IPS DF 6.9 (cell line): ENCODE data around the gene CLDN15.
A peak's percentile ranks its signal among the peaks of the same experiment; 100 is the strongest.
"Not testable (repeated sequence)": the region's sequence is repeated elsewhere in the genome, so short reads cannot be mapped to it uniquely, and the experiment has no call there.

Source experiments
- DNase-seq: peaks from one replicate; pipeline ENCODE4 v3.0.0-alpha.2; 2013; ENCODE audit warnings: low read depth, low spot score
- H3K27ac ChIP-seq: one replicate; pipeline ENCODE4 v1.5.1; 2013; ENCODE audit warnings: low read length, control low read depth
- H3K27me3 ChIP-seq: 2 replicates; pipeline ENCODE4 v1.6.1; 2013; ENCODE audit warnings: mild to moderate bottlenecking, low read length; ENCODE audit not compliant: control insufficient read depth, insufficient read depth
- H3K36me3 ChIP-seq: 2 replicates; pipeline ENCODE4 v1.6.1; 2013; ENCODE audit warnings: low read length; ENCODE audit not compliant: control insufficient read depth, insufficient read depth
- H3K4me1 ChIP-seq: 2 replicates; pipeline ENCODE4 v1.6.1; 2013; ENCODE audit warnings: low read length; ENCODE audit not compliant: control insufficient read depth, insufficient read depth
- H3K4me3 ChIP-seq: 2 replicates; pipeline ENCODE4 v1.5.1; 2013; ENCODE audit warnings: mild to moderate bottlenecking, low read length
- H3K9me3 ChIP-seq: 2 replicates; pipeline ENCODE4 v1.6.1; 2013; ENCODE audit warnings: low read length, inconsistent platforms; ENCODE audit not compliant: control insufficient read depth, insufficient read depth
- WGBS: extraction: QIAGEN DNeasy Blood & Tissue Kit; methylation state at CpG from one replicate; pipeline ENCODE4 v1.1.7; 2013; ENCODE audit warnings: mixed read lengths, missing lambda C conversion rate; ENCODE audit not compliant: insufficient read length, insufficient coverage; 5-methylcytosine and 5-hydroxymethylcytosine counted together

The CLDN15 gene

DNA sequence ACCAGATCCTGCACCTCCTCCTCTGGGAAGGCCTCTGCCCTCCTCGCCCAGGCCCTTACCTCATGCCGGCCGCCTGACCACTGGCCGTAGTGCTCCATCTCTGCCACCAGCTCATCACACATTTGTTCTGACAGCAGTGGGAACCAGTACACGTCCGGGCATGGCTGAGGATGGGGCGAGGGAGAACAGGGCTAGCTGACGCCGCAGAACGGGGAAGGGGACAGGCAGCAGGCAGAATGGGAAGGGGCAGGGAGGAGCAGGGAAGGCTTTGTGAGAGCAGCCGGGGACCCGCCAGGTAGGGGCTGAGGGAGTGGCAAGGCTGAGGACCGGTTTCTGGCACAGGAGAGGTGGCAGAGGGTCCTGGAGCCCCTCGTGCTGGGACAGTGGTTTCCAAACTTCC is 28.8 kb downstream of the CLDN15 start:
- H3K27me3 ChIP-seq = no peaks in the 10 kb centered on the region
- H3K4me3 ChIP-seq = no peak overlapping the region
- no peaks in the 10 kb centered on the region; the same call in 1 of the 2 replicates for H3K4me1 ChIP-seq
- H3K9me3 ChIP-seq = no peaks in the 10 kb centered on the region
- DNase-seq = no peak
- WGBS = no CpG with 5 or more reads among the region's 14 CpGs
- no peak overlapping the region for H3K27ac ChIP-seq
- H3K36me3 ChIP-seq = 0 out of 2 replicates have a peak, but pooled peaks cover 7% of the 10 kb centered on the region

DNA sequence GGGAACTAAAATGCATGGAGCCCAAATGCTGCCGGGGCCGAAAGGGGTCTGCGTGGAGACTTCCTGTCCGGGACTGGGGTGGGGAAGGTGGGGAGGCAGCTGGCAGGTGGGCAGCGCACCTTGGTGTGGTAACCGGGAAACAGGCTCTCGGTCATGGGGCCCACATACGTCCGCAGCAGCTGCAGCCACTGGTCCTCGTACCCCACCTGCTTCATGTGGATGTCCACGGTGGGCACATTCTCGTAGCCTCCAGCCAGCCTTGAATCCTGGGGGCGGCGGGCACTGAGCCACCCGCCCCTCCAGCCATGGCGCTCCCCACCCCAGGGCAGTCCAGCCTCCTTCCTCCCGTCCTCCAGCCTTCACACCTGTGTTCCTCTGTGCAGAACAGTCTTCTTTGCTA is 30.1 kb downstream of the CLDN15 start:
- Histone ChIP-seq H3K27me3 (no peaks in the 10 kb centered on the region), H3K4me1 (no peaks in the 10 kb centered on the region), H3K36me3 (0 out of 2 replicates have a peak, but pooled peaks cover 7% of the 10 kb centered on the region), H3K4me3 (no peak overlapping the region), H3K27ac (no peak overlapping the region), H3K9me3 (no peaks in the 10 kb centered on the region)
- DNase-seq = no peak
- no CpG with 5 or more reads among the region's 17 CpGs for WGBS

DNA sequence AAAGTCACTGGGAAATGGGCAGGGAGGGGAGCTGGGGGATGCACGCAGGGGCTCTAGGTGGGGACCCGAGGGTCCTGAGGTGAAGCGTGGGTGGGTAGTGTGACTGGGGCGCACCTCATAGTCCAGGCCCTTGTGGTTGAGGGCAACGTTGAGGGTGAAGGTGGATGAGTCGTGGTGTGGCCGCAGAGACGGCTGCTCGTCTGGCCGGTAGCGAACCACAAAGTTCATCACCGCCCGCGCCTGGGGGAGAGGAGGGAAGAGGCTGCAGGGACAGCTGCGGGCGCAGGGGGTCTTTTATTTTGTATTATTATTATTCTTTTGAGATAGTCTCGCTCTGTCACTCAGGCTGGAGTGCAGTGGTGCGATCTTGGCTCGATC is 30.9 kb downstream of the CLDN15 start:
- no CpG with 5 or more reads among the region's 19 CpGs for WGBS
- Histone ChIP-seq H3K36me3 (0 out of 2 replicates have a peak, but pooled peaks cover 7% of the 10 kb centered on the region), H3K9me3 (no peaks in the 10 kb centered on the region), H3K27ac (no peak overlapping the region), H3K4me3 (no peak overlapping the region), H3K27me3 (no peaks in the 10 kb centered on the region), H3K4me1 (peaks cover 2% of the 10 kb centered on the region; the same call in 1 of the 2 replicates)
- DNase-seq = no peak

DNA sequence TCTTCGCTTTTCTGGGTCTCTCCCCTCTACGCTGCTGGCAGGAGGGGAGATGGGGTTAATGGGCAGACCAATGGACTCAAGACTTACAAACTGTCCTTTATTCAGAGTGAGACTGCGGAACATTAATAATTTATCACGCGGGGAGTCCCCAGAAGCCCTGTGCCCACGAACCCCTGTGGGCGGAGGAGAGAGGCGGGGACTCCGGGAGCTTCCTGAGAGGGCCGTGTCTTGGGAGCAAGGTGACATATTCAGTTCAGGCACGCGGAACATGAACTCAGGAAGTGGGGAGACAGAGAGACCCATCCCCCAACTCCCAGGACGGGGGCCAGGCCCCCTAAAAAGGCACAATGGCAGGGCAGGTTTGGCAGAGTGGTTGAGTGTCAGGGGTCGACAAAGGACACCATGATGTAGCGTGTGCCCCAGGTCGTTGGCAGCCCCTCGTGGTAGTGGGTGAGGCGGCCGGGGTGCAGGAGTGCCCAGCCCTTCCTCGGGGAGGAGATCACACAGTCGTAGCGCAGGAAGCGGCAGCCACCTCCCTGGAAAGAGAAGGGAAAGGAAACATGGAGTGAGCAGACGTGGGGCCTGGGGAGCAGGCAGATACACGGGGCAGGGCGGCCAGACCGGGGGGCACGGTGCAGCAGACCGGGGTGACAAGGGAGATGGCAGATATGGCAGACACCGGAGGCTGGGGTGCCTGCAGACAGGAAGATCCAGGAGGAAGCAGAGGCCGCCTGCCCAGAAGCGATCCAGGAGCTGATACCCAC is 31.5 kb downstream of the CLDN15 start:
- H3K9me3 ChIP-seq = no peaks in the 10 kb centered on the region
- DNase-seq = no peak
- H3K36me3 ChIP-seq = 0 out of 2 replicates have a peak, but pooled peaks cover 4% of the 10 kb centered on the region
- H3K4me1 ChIP-seq = peaks cover 2% of the 10 kb centered on the region; the same call in 1 of the 2 replicates
- no CpG with 5 or more reads among the region's 32 CpGs for WGBS
- H3K27me3 ChIP-seq = no peaks in the 10 kb centered on the region
- H3K27ac ChIP-seq = no peak overlapping the region
- no peak overlapping the region for H3K4me3 ChIP-seq

DNA sequence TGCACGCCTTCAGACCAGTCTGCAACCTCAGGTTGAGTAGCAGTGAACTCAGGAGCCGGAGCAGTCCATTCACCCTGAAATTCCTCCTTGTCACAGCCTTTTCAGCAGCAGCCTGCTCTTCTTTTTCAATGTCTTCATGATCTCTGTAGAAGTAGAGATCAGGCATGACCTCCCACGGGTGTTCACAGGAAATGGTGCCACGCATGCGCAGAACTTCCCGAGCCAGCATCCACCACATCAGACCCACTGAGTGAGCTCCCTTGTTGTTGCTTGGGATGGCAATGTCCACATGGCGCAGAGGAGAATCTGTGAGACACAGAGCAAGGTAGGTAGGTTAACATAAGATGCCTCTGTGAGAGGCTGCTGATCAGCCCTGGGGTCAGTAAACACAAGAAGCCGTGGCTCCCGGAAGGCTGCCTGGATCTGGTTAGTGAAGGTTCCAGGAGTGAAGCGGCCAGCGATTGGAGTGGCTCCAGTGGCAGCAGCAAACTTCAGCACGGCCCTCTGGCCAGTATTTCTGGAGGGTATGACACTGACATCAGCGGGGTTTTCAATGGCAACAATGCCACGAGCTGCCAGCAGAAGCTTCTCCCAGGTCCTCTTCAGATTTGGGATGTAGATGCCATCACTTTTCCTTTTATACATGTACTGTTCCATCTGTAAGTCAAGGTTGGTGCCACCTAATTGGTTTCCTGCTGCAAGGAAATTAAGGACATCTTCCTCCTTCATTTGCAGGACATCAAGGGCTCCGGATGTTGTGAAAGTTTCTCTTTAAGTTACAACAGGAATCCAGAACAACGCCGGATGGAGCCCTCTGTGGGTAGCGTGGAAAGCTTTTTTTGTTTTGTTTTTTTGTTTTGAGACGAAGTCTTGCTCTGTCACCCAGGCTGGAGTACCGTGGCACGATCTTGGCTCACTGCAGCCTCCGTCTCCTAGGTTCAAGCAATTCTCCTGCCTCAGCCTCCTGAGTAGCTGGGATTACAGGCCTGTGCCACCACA is 33.6 kb downstream of the CLDN15 start:
- not testable (repeated sequence) for H3K4me3 ChIP-seq, H3K9me3 ChIP-seq, DNase-seq, H3K36me3 ChIP-seq, H3K27me3 ChIP-seq, H3K4me1 ChIP-seq, H3K27ac ChIP-seq
- no CpG with 5 or more reads among the region's 22 CpGs for WGBS

DNA sequence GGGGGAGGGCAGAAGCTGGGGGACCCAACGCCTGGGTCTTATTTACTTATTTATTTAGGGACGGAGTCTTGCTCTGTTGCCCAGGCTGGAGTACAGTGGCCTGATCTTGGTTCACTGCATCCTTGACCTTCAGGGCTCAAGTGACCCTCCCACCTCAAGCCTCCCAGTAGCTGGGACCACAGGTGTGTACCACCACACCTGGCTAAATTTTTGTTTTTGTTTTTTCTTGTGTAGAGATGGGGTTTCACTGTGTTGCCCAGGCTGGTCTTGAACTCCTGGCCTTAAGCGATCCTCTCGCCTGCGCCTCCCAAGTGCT is 35.0 kb downstream of the CLDN15 start:
- H3K27ac ChIP-seq = no peak overlapping the region
- H3K9me3 ChIP-seq = no peaks in the 10 kb centered on the region
- 0 out of 2 replicates have a peak, but pooled peaks cover 3% of the 10 kb centered on the region for H3K36me3 ChIP-seq
- H3K4me1 ChIP-seq = peaks cover 6% of the 10 kb centered on the region; the same call in 1 of the 2 replicates
- no peak for DNase-seq
- H3K4me3 ChIP-seq = no peak overlapping the region; the same call in 1 of the 2 replicates
- WGBS = no CpG with 5 or more reads among the region's 5 CpGs
- no peaks in the 10 kb centered on the region for H3K27me3 ChIP-seq

DNA sequence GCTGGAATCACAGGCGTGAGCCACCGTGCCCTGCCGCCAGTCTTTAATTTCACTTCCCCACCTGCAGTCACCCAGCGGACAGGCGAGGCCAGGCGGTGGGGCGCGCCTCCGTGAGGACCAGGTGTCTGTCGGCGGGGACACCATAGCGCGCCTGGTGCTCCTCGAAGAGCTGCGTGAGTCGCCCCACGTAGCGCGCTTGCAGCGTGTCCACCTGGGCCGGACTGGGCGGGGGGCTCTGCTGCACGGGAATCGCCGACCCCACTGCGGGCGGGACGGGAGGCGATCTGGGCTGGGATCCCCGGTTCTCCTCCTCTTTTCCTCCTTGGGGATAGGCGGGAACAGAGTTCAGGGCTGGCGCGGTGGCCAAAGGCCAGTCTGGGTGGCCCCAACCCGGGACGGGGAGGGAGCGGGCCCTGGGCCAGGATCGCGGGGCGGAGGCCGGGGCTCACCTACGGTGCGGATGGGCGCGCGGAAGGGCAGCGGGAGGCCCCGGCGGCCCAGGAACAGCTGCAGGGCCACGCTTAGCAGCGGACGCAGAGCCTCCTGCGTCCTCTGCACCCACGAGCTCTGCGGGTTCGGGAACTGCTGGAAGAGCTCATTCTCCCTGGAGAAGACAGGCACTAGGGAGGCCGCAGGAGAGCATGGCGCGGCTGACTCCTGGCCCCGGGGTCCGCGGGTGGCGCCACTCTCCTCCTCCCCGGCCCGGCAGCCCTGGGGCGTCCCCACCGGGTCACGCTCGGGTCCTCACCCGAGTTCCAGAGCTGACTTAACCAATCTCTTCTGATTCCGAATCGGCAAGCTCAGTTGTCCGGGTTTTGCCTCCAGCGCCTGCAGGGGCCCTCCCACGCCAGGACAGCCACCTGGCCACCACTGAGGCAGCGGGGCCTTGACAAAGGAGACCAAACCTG is 35.7 kb downstream of the CLDN15 start:
- Histone ChIP-seq H3K36me3 (no peaks in the 10 kb centered on the region), H3K27me3 (no peaks in the 10 kb centered on the region), H3K27ac (no peak overlapping the region), H3K9me3 (no peaks in the 10 kb centered on the region), H3K4me1 (peaks cover 6% of the 10 kb centered on the region; the same call in 1 of the 2 replicates), H3K4me3 (peak overlapping the region; percentile 35; the same call in 1 of the 2 replicates)
- DNase-seq = no peak
- WGBS = no CpG with 5 or more reads among the region's 75 CpGs

DNA sequence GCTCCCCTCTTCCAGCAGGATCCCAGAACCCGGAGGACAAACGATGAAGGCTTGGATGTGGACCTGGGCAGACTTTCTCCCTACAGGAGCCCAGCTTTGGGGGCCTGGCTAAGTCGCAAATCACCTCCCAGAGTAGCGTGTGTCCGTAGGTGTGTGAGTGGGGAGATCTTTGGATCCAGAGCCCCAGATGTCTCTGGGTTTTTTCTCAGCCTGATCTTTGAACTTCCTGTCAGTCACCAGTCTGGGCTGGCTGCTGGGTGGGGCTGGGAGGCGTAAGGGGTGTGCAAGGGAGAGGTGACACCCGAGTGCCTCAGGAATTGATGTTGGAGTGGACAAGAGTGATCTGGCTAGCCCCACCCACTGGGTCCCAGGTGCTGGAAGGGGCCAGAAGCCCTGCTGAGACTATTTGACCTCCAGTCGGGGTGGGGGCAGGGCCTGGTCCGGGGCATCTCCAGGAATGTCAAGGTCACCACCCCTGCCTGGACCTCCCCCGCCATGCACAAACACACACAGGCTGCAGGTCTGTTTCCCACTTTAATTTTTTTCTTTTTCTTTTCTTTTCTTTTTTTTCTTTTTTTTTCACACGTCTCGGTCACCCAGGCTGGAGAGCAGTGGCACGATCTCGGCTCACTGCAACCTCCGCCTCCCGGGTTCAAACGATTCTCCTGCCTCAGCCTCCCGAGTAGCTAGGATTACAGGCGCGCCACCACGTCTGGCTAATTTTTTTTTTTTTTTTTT is 36.6 kb downstream of the CLDN15 start, which contains the start of gene MOGAT3:
Gene MOGAT3 (minus strand): TSS at position 175 of the 738 bp plus-strand sequence. CDS start 182 bp downstream, outside the sequence.
- H3K4me1 ChIP-seq = peaks cover 6% of the 10 kb centered on the region; the same call in 1 of the 2 replicates
- DNase-seq = no peak
- WGBS = no CpG with 5 or more reads among the region's 21 CpGs
- H3K27me3 ChIP-seq = no peaks in the 10 kb centered on the region
- no peak within 1 kb of the TSS for H3K27ac ChIP-seq
- H3K36me3 ChIP-seq = no peaks in the 10 kb centered on the region
- H3K4me3 ChIP-seq = peak within 1 kb of the TSS; percentile 35; the same call in 1 of the 2 replicates
- H3K9me3 ChIP-seq = no peaks in the 10 kb centered on the region

DNA sequence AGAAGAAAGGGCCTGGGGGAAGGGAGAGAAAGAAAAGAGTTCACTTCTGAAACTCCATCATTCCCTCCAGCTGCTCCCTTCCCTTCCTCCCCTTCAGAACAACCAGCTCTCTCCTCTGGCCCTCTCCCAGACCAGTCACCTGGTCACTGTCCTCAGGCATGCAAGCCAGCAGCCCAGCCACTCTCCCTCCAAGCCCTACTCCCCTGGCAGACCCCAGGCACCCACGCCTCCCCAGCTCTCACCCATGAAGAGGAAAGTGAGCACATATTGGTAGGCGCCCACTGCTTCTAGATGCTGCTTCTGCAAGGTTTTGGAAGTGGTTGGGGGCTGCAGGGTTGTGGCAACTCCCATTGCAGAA is 37.1 kb downstream of the CLDN15 start:
- no CpG with 5 or more reads among the region's 2 CpGs for WGBS

More for the DNA sequence above, 37.1 kb downstream of the CLDN15 start:
- H3K9me3 ChIP-seq = no peaks in the 10 kb centered on the region
- peaks cover 6% of the 10 kb centered on the region; the same call in 1 of the 2 replicates for H3K4me1 ChIP-seq
- no peak overlapping the region for H3K4me3 ChIP-seq
- no peak for DNase-seq
- H3K27ac ChIP-seq = no peak overlapping the region
- no peaks in the 10 kb centered on the region for H3K27me3 ChIP-seq
- H3K36me3 ChIP-seq = no peaks in the 10 kb centered on the region
